ENCODE data around the gene SULT1C4.
"Not testable (repeated sequence)": the region's sequence is repeated elsewhere in the genome, so short reads cannot be mapped to it uniquely, and the experiment has no call there.

SULT1C4 gene

DNA sequence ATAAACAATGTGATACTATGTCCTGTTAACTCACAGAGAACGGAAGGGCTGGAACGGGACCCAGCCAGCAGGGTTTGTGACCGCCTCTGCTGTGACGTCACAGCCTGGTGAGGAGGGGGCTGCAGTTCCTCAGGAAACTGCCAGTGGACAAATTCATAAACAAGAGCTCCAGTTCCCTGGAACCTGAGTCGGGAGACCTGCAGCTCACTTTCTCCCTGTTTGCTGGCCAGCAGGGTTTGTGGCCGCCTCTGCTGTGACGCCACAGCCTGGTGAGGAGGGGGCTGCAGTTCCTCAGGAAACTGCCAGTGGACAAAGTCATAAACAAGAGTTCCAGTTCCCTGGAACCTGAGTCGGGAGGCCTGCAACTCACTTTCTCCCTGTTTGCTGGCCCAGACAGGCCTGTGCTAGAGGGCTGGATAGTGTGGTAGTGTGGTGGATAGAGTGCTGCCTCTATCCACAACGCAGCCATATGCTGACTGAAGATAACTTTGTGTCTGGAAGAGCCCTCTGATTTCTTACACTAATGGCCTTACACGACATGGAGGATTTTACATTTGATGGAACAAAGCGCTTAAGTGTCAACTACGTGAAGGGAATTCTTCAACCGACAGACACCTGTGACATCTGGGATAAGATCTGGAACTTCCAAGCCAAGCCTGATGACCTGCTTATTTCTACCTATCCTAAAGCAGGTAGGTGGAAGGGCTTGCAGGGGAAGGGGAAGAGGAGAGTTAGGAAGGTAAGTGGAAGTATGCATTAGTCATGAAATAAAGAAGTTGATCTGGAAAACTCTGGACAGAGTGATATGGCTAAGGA, at the start of gene SULT1C4:
TSS of gene SULT1C4 (plus strand) at position 140 of the 816 bp plus-strand sequence. CDS start at position 524, 384 bp downstream.
- no peak for DNase-seq

DNA sequence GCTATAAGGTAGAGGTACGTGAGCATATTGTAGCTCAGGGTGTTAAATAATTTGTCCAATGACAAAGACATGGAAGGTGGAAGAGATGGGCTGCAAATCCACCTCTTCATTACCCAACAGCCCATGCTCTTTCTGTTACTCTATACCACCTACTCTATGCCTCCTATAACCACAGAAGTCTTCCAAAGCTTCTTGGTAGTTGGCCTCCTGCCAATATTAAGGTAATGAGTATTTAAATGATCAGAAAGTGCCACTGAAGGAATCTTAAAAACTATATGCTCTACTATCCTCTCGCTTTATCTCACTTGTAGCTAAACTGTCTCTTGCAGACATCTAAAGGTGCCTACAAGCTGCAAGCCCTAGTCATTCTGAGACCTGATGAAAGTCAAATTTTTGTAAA, 48.0 kb upstream of the SULT1C4 start:
- DNase-seq: no peak

DNA sequence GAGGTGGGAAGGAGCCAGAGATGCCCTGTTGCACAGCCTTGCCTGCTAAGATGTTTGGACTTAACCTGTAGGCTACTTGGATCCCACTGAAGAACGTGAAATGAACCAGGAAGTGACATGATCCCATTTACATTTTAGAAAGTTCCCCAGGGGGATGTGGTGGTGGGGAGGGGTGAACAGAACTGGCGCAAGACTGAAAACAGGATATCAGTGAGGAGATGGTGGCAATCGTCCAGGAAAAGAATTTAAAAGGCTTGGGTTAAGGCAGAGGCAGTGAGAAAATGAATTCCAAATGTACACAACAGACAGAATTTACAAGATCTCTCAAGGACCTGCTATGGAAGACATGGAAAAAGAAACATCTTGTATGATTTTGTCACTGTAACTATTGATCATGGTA, 46.8 kb upstream of the SULT1C4 start:
- DNase-seq: no peak

DNA sequence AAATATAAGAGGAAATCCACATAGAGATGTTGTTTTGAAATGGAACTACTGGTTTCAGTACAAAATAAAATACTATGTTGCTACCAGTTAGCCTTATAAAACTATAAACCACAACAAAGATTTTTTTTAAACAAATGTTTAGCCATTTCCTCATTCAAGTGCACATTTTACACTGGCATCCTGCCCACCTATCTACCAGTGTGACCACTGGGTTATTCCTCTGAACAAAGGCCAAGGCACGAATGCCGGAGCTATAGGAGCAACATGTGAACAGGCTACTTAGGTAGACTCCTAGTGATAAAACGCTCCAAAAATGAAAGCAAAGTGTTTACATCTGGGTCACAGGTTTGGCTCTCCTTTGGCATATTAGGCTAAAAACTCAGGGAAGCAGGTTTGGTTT, 31.8 kb upstream of the SULT1C4 start:
- DNase-seq: no peak

DNA sequence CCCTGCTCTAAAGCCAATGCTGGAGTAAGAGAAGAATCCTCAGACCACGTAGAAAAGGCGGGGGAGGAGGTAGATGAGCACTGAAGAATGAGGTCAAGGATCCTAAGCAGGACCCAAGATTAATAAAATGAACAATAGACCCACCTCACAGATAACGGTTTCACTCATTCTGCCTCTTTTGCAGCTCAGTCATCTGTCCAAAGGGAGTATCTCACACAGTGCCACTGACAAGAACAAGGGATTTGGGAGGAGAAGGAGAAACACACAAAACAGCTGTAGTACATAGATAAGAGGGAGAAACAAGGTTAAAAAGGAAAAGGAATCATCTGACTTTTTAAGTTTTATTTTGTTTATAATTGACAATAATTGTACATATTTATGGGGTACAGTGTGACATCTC, 30.9 kb upstream of the SULT1C4 start:
- no peak for DNase-seq

DNA sequence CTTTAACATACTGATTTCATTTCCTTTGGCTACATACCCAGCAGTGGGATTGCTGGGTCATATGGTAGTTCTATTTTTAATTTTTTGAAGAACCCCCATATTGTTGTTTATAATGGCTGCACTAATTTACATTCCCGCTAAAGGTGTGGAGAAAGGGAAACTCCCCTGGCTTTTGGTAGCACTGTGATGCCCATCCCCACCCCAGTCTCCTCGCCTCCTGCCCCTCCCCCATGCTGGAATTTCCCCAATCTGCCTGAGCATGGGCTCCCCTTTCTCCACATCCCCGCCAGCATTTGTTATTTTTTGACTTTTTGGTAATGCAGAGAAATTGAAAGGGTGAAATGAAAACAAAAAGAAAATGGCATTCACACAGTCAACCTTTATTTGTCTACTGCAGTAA, 30.0 kb upstream of the SULT1C4 start:
- no peak for DNase-seq

DNA sequence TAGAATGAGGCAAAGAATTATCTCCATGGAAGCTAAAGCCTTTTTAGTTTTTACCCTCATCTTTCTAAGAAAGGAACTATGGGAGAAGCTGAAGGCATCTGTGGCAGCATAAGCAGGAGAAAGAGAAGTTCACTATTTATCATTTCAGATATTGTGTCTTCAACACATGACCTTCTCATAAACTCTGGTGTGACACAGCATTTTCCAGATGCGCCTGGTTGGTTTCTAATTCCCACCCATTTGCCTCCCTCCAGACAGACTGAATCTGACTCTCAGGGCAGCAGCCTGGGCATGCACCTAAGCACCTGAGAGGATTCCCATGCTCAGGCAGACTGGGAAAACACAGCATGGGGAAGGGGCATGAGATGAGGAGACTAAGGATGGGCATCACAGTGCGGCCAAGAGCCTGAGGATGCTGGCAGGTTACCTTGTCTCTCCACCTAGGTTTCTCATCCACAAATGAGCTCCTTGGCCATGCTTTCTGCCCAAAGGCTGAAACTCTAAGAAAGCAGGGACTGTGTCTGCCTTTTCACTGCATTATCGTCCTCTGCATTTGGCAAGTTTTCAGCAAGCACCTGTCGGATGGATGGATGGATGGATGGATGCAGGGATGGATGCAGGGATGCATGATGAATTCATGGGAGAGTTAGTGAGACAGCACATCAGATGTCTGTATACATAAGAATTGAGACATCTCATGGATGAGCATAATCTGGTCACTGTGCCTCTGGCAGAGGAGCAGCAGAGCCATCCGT, 28.8 kb upstream of the SULT1C4 start:
- no peak for DNase-seq

DNA sequence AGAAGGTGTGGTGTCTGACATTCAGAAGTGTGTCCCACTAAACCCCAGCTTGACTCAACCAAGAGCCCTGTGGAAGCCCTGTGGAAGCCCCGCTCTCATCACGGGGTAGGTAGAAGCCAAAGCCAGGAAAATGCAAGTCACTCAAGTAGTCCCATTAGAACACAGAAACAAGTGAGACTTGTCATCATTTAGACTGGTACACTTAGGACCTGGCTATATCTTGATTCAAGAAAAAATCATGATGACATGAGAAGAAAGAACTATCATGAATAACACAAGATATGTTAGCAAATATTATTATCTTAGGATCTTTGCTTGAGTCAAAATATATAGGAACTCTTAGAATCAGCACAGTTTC, 28.2 kb upstream of the SULT1C4 start:
- no peak for DNase-seq

DNA sequence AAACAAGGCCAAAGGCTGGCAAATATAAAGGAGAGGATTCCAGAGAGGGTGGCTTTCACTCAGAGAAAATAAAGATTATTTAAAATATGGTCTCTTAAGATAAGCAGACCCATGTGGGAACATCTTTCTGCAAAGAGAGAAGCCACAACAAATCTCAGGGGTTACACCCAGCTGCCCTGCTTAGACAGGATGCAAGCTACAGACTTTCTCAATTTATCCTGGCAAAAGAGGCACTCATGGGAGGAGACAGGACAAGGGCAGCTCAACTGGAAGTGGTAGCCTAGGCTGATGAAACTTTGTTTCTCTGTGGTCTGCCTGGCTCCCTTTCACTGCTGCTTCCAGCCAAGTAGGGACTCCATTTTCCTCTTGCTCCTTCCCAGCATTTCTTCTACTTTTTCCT, 25.9 kb upstream of the SULT1C4 start:
- no peak for DNase-seq

DNA sequence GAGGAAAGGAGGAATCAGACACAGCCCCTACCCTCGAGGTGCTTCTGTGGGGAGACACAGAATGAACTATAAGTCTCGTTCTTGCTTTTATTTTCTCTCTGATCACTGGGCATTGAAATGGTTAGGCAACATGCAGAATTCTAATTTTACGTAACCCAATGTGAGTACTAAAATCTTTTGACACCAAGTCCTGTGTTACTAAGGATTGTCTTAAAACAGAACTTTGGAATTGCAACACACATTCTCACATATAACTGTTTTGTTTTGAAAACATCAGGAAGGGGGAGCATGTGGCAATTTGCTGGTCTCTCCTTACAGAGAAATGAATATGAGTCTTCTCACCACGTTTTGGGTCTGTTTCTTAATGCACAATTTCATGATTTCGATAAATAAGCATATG, 23.6 kb upstream of the SULT1C4 start:
- DNase-seq: no peak

DNA sequence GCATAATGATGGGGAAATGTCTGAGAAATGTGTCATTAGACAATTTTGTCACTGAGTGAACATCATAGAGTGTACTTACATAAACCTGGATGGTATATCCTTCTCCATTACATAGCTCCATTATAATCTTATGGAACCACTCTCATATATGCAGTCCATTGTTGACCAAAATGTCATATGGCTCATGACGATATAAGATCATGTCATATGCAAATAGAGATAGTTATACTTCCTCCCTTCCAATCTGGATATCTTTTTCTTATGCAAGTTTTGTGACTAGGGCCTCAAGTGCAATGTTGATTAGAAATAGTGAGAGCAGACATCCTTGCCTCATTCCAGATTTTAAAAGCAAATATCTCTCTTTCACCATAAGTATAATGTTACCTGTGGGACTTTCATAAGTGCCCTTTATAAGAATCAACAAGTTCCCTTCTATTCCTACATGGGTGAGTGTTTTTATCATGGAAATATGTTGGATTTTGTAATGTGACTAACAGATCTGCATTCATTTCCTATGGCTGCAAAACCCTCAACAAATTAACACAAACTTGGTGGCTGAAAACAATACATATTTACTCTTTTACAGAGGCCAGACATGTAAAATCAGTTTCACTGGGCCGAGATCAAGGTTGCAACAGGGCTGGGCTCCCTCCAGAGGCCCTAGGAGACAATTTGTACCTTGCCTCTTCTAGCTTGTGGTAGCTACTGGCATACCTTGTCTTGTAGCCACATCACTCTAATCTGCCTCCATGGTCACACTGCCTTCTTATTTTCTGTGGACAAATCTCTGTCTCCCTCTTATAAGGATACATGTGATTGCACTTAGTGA, 21.6 kb upstream of the SULT1C4 start:
- DNase-seq: no peak

DNA sequence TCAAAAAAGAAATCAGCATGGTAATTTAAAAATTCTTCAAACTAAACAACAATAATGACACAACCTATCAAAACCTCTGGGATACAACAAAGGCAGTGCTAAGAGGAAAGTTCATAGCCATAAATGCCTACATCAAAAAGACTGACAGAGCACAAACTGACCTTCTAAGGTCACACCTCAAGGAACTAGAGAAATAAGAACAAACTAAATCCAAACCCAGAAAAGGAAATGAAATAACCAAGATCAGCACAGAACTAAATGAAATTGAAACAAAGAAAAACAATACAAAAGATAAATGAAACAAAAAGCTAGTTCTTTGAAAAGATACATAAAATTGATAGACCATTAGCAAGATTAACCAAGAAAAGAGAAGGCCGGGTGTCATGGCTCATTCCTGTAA, 18.4 kb upstream of the SULT1C4 start:
- DNase-seq: not testable (repeated sequence)

DNA sequence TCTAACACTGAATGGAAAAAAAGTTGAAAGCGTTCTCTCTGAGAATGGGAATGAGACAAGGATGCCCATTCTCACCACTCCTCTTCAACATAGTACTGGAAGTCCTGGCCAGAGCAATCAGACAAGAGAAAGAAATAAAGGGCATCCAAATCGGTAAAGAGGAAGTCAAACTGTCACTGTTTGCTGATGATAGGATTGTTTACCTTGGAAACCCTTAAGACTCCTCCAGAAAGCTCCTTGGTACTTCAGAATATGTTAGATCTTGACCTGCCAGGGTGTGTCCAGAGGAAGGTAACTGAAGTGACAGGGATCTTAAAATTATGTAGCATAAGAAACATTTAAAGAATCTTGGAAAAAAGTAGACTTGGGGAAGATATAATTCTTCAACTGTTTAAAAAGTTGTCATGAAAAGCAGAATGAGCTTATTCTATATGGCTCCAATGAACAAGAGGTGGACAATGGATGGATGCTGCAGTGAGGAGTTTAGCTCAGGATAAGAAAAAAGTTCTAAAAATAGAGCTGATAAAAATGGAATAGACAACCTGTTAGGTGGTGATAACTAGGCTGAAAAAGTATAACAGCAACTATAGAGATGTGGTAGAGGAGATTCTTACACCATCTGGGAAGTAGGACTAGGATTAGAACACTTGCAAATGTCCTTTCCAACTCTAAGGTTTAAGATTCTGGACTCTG, 16.8 kb upstream of the SULT1C4 start:
- no peak for DNase-seq

DNA sequence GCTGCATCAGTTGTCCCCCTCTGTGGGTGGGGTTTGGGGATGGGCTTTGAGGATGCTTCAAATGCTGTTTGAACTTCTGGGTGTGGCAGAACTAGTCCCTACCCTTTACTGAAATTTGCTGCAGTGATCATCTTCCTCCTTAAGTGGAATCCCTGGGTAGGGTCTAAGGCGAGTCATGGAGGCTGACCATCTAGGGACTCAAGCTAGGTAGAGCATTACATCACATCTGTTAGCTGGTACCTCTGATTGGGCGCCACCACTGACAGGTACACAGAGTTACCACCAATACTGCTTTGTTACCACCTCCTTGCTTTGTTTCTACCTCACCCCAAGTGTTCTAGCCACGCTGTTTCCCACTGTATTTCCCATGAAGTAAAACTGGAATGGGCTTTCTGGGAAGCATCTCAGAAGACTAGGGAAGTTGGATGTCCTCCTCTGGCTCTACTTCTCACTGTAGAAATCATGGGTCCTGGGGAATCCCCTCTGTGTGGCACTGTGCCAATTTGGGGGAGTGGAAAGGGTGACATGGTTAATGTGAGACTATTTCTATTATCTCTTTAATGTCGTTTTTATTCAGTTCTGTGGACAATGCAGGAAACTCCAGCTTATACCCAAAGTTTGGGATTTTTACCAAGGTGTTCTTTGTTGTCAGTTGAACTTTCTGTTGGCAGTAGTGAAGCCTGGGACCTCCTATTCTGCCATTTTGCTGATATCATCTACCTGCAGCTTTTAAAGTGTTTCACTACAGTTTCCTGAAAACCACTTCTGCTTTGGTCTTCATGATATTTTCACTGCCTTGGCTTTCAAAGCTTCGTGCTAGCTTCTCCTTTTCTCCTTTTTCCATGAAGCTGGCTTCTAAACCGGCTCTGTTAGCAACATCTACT, 14.5 kb upstream of the SULT1C4 start:
- DNase-seq: no peak

DNA sequence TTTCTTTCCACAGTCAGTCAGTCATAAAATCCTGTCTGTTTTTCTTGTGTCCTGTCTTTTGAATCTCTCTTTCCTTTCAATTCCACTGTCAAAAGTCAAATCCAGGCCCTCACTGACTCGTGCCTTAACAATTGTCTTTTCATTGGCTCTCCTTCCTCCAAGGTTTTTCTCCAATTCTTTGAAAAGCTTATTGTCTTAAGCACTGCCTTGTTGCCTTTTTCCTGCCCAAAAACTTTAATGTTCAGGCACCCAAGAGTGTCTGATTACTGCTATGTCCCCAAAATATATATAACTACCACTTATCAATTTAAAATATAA, 13.9 kb upstream of the SULT1C4 start:
- no peak for DNase-seq

DNA sequence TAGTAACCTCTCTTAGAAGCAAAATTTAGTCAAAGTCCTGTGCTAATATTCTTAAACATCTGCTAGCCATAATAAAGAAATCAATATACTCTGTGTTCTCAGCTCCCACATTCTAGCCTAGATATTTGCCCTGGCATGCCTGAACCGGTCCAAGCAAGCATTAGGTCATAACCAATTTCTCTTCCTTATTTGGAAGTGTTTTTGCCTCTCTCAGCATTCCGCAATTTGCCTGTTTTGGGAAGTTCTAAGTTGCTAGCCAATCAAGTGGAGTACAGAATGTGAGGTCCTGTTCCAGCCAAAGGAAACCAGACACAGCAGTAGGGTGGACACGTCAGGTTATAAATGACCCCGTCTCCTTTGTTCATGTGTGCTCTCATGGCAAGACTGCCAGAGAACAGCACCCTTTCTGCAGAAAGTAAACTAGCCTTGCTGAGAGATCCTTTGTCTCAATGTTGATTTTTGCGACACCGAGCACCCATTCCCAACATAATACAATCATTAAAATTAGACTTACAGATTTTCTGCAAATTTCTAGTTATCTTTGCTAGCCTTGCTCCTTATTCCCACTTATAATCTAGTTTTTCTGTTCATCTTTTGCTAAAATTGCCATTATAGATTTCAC, 13.0 kb upstream of the SULT1C4 start:
- DNase-seq: no peak

DNA sequence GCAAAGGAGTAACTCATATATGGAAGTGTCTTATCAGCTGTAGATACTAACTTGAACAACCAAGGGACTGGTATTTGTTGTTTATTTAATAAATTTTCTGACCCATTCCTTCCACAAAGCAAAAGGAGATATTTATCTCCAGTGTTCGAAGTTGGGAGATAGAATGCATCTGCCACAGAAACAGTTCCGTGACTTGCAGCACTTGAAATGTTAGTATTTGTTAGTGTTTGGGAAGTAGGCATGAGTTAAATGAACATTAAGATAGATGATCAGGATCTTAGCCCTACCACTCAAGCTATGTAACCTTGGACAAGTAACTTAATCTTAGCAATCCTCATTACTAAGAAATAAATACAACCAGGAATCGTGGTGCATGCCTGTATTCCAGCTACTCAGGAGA, 12.1 kb upstream of the SULT1C4 start:
- no peak for DNase-seq

DNA sequence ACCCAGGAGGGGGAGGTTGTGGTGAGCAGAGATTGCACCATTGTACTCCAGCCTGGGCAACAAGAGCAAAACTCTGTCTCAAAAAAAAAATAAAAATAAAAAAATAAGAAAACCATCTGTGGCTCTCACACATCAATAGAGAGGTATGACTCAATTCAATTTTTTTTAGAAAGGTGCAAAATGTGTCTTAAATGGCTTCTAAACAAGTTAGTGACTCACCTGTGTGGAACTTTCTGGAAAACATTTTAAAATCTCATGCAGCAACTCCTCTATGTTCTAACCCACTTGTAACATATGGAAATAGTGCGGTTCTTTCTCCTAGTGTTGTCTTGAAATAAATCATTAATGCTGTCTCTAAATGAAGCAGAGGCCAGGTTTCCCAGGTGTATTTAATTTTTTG, 10.7 kb upstream of the SULT1C4 start:
- no peak for DNase-seq

DNA sequence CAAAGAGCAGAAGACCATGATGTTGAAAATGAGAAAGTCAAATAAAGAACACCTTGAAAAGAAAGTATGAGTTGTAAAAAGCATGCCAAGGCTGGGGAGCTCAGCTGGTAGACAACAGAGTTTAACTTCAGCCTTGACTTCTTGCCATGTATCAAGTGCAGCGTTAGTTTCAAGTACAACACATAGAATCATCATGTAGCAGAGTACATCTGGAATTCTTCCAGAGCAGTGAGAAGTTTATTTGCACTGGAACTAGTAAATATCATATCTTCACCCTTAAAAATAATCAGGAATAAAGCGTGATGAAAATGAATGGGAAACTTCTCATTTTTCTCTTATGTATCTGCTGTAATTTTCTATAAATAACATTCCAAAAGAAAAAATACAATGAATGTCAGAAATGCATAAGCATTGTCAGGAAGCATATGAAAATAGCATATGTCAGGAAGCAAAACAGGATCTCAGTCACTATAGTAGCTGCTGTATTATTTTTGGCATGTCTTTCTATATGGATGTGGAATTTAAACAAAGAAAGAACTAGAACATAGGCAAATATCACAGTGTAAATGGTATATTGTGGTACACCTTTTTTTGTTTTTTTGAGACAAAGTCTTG, 10.1 kb upstream of the SULT1C4 start:
- DNase-seq: no peak

DNA sequence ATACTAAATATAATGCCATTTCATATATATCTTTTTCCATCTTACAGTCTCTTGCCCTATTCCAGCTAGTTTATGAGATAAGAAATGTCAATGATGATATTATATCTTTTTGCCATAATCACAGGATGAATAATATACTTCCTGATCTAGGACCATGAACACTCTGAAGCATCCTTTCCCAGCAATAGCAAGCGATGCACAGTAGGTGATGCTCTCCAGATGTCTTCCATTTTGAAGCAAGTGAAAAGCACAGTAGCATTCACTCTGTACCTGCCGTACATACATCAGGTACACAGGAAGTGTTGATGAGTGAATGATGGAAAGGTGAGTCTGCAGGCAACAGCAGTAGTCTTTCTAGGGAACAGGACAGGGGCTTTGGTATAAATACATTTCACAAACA, 8.6 kb upstream of the SULT1C4 start:
- DNase-seq: no peak

DNA sequence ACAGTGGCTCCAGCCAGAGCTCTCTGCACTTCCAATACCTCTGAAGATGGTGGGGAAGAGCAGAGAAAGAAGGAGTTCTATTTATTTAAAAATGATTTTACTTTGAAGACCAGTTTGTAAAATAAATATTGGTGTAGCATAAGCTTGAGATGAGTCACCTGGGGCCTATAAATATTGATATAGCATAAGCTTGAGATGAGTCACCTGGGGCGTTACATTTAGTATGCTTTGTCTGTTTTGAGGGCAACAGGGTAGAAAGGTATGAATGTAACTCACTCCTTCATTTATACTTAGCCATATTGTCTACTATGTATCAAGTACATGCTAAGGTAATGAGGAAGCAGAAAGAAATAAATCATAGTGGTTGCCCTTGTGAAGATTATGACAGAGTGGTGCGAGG, 7.7 kb upstream of the SULT1C4 start:
- no peak for DNase-seq

Data from CD4-positive, alpha-beta T cell treated with Interleukin-17A for 1 hour (primary cell).